Keratinocyte (primary cell): ENCODE measurements around the gene NOL4. TPM values are rescaled to one million over a fixed set of nuclear protein-coding genes. Genes with fewer than 3 reads are reported as not detected.

Source experiments
- DNase-seq: peaks from one replicate; pipeline ENCODE4 v3.0.0-alpha.2; 2011; ENCODE audit warnings: low read depth, missing footprints, low spot score
- FAIRE-seq: peaks from 2 replicates; lab custom pipeline; 2011; peaks lifted over from hg19 to GRCh38; lab: Jason Lieb, UNC
- H2AFZ ChIP-seq: 2 replicates; pipeline ENCODE4 v1.6.0; 2012; ENCODE audit warnings: low read length, control low read depth, inconsistent platforms; ENCODE audit not compliant: control insufficient read depth
- H3K27ac ChIP-seq: 2 replicates; pipeline ENCODE4 v1.5.1; 2011; ENCODE audit warnings: low read length; ENCODE audit not compliant: control insufficient read depth, insufficient read depth
- H3K27me3 ChIP-seq: 3 replicates; pipeline ENCODE4 v1.6.0; 2011; ENCODE audit warnings: low read length; ENCODE audit not compliant: control insufficient read depth, insufficient read depth; ENCODE audit errors: extremely low read depth
- H3K36me3 ChIP-seq, 2 experiments: 2 replicates in 1 of 2; 3 replicates in 1 of 2; pipeline ENCODE4 v1.5.1; 2011; ENCODE audit warnings: low read length in 2 of 2, mild to moderate bottlenecking in 1 of 2; ENCODE audit not compliant: control insufficient read depth in 2 of 2, insufficient read depth in 2 of 2; ENCODE audit errors: extremely low read depth in 1 of 2
- H3K4me1 ChIP-seq: 3 replicates; pipeline ENCODE4 v1.5.1; 2011; ENCODE audit warnings: low read length; ENCODE audit not compliant: control insufficient read depth, insufficient read depth; ENCODE audit errors: extremely low read depth
- H3K4me2 ChIP-seq: 3 replicates; pipeline ENCODE4 v1.6.0; 2011; ENCODE audit warnings: low read depth, low read length; ENCODE audit not compliant: control insufficient read depth, insufficient read depth; ENCODE audit errors: extremely low read depth
- H3K4me3 ChIP-seq, 3 experiments: fragments of 200-600 bp in 1 of 3; sonication (generic) in 1 of 3; 2 replicates in 2 of 3; 3 replicates in 1 of 3; pipeline ENCODE4 v1.5.1; 2011 to 2016; ENCODE audit warnings: low read length in 3 of 3, mild to moderate bottlenecking in 3 of 3, control low read depth in 2 of 3, inconsistent platforms in 1 of 3, low read depth in 1 of 3, mixed read lengths in 1 of 3, mixed run types in 1 of 3, moderate library complexity in 1 of 3; ENCODE audit not compliant: control insufficient read depth in 2 of 3, insufficient read depth in 2 of 3; ENCODE audit errors: extremely low read depth in 1 of 3
- H3K79me2 ChIP-seq: 2 replicates; pipeline ENCODE4 v1.6.0; 2012; ENCODE audit warnings: low read length; ENCODE audit not compliant: control insufficient read depth, insufficient read depth
- H3K9ac ChIP-seq: 3 replicates; pipeline ENCODE4 v1.6.0; 2011; ENCODE audit warnings: low read length; ENCODE audit not compliant: control insufficient read depth, insufficient read depth; ENCODE audit errors: extremely low read depth
- H3K9me1 ChIP-seq: 3 replicates; pipeline ENCODE4 v1.6.0; 2011; ENCODE audit warnings: low read length; ENCODE audit not compliant: control insufficient read depth, insufficient read depth; ENCODE audit errors: extremely low read depth
- H3K9me3 ChIP-seq: 2 replicates; pipeline ENCODE4 v1.5.1; 2012; ENCODE audit warnings: low read depth, low read length; ENCODE audit not compliant: control insufficient read depth
- H4K20me1 ChIP-seq: 3 replicates; pipeline ENCODE4 v1.6.0; 2011; ENCODE audit warnings: low read length; ENCODE audit not compliant: control insufficient read depth, insufficient read depth; ENCODE audit errors: extremely low read depth
- EZH2 ChIP-seq: IDR thresholded peaks from one replicate; pipeline ENCODE4 v1.6.1; 2012; ENCODE audit warnings: inconsistent platforms, mild to moderate bottlenecking, low read length, moderate library complexity
- dilution Hi-C: fragments of 300-500 bp; cut with MboI; formaldehyde crosslinking; loops from one replicate; pipeline ENCODE4 v1.7.0; 2020; ENCODE audit warnings: low sequenced_read_pairs; ENCODE audit not compliant: extremely low pct_ligation_motif_present
- polyA plus RNA-seq, 5 experiments: library from polyadenylated mRNA; depleted of rRNA in 3 of 5; stranded (reverse) in 3 of 5; stranded (forward) in 1 of 5; unstranded in 1 of 5; fragments of >200 nt; gene quantifications; 1 replicate in 1 of 5; 2 replicates in 3 of 5; 3 replicates in 1 of 5; pipeline versions ENCODE4 v1.2.1 to v1.2.3, GENCODE V29; 2011 to 2012; ENCODE audit warnings: missing spikeins in 2 of 5, low read depth in 1 of 5, low replicate concordance in 1 of 5
- TF ChIP-seq, protein P1 (sequence below), 3 experiments: IDR thresholded peaks in 1 of 3; conservative IDR thresholded peaks in 1 of 3; optimal IDR thresholded peaks in 1 of 3; 2 replicates in 2 of 3; 3 replicates in 1 of 3; pipeline versions ENCODE3 to v1.5.1; 2011; ENCODE audit warnings: low read length in 3 of 3, mild to moderate bottlenecking in 3 of 3, moderate library complexity in 2 of 3, control low read depth in 1 of 3, inconsistent platforms in 1 of 3; ENCODE audit not compliant: insufficient read depth in 2 of 3; ENCODE audit errors: extremely low read depth in 1 of 3

Gene NOL4
- polyA plus RNA-seq, 1 donor (not counting 4 experiments of a cell fraction or from before 2014, with no cell fraction given) = not detected

DNA sequence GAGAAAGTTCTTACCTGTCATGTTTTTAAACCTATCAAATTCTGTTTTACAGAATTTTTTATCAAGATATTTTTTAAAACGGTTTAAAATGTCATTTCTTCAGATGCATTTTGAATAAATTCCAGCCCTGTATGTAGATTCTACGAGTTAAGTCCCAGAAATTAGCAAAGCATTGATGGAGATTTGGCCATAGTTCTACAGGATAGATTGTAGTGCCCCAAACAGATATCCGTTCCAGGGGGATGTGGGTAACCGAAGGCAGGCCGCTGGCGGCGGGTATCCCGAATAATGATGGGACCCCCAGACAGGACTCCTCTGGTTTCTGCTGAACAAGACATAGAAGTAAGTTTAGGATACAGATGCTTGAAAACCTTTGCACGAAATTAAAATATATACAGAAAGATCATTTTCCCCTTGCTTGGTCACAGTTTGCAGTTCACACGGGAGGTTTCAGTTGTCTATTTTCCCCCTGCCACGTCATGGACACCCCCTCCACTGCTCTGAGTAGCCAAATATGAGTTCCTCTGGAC, 755 bp downstream of the NOL4 start:
- peaks cover 3% of the 10 kb centered on the region for H3K4me1 ChIP-seq
- FAIRE-seq (no peak), DNase-seq (no peak)
- no peak overlapping the region for H3K27ac ChIP-seq
- no peaks in the 10 kb centered on the region for H3K36me3 ChIP-seq
- no peaks in the 10 kb centered on the region for H3K9me1 ChIP-seq
- peak overlapping the region in 1 of 3 experiments; percentile 27 for H3K4me3 ChIP-seq
- H2AFZ ChIP-seq = no peak overlapping the region
- no peak overlapping the region for H3K9ac ChIP-seq
- H3K9me3 ChIP-seq = no peaks in the 10 kb centered on the region
- dilution Hi-C loops = no loop called here
- no peaks in the 10 kb centered on the region for H4K20me1 ChIP-seq
- H3K79me2 ChIP-seq = no peaks in the 10 kb centered on the region
- peaks cover 37% of the 10 kb centered on the region for H3K27me3 ChIP-seq
- H3K4me2 ChIP-seq = peak overlapping the region; percentile 48
- TF ChIP-seq, protein P1, sequence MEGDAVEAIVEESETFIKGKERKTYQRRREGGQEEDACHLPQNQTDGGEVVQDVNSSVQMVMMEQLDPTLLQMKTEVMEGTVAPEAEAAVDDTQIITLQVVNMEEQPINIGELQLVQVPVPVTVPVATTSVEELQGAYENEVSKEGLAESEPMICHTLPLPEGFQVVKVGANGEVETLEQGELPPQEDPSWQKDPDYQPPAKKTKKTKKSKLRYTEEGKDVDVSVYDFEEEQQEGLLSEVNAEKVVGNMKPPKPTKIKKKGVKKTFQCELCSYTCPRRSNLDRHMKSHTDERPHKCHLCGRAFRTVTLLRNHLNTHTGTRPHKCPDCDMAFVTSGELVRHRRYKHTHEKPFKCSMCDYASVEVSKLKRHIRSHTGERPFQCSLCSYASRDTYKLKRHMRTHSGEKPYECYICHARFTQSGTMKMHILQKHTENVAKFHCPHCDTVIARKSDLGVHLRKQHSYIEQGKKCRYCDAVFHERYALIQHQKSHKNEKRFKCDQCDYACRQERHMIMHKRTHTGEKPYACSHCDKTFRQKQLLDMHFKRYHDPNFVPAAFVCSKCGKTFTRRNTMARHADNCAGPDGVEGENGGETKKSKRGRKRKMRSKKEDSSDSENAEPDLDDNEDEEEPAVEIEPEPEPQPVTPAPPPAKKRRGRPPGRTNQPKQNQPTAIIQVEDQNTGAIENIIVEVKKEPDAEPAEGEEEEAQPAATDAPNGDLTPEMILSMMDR (optimal IDR thresholded peaks at IDR 0.05 in 1 of 3, IDR thresholded peaks at IDR 0.05 in 1 of 3, conservative IDR thresholded peaks at IDR 0.05 in 1 of 3; ENCODE audit: extremely low read depth in 1 of 3, insufficient read depth in 2 of 3, low read length in 3 of 3) = no peak
- TF ChIP-seq EZH2 = peak; percentile 65

DNA sequence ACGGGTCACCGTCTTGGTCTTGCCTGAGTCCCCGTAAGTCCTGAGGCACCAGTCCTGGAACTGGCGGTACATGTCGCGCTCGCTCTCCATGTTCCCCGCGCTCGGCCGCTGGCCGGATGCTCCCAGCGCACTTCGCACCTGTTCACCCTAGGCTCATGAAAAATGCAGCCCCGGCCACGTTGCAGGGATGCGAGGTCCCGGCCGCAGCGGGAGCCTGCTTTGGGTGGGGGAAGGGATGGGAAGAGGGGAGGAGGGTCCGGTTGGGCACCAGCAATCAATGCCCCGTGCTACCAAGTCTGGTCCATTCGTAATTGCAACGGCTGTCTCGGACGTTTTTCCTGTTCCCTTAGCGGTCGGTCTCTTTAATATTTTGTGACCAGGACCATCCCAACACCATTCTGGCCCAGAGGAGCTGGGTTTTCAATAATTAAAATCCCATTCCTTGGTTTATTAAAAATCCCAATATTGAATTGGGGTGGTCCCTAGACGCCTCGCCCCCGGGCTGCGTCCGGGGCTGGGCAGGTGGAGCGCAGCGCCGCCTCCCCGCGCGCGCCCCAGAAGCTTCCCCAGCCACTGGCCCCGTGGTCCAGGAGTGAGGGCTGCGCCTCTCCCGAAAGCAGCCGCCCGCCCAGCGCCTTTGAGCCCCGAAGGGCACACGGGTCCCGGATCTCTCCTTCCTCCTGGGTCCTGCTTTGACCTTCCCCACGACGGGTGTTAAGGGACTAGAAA, 1.4 kb downstream of the NOL4 start:
- no peak overlapping the region for H3K9ac ChIP-seq
- TF ChIP-seq EZH2 = peak; percentile 67
- TF ChIP-seq, protein P1 (optimal IDR thresholded peaks at IDR 0.05 in 1 of 3, IDR thresholded peaks at IDR 0.05 in 1 of 3, conservative IDR thresholded peaks at IDR 0.05 in 1 of 3; ENCODE audit: extremely low read depth in 1 of 3, insufficient read depth in 2 of 3, low read length in 3 of 3) = no peak
- no peaks in the 10 kb centered on the region for H3K36me3 ChIP-seq
- peaks cover 37% of the 10 kb centered on the region for H3K27me3 ChIP-seq
- H3K4me1 ChIP-seq = peaks cover 3% of the 10 kb centered on the region
- DNase-seq = no peak
- H3K27ac ChIP-seq = no peak overlapping the region
- no peaks in the 10 kb centered on the region for H3K79me2 ChIP-seq
- no peak overlapping the region for H2AFZ ChIP-seq
- dilution Hi-C loops = no loop called here
- no peaks in the 10 kb centered on the region for H3K9me3 ChIP-seq
- no peaks in the 10 kb centered on the region for H3K9me1 ChIP-seq
- FAIRE-seq = no peak
- no peak overlapping the region for H3K4me3 ChIP-seq
- no peaks in the 10 kb centered on the region for H4K20me1 ChIP-seq
- H3K4me2 ChIP-seq = peak overlapping the region; percentile 51
